OCI-LY1 (cell line): ENCODE measurements around the gene PPP1R1B.
A peak's percentile ranks its signal among the peaks of the same experiment; 100 is the strongest.

Experiments
- H2AFZ ChIP-seq: fragments of 200-600 bp; sonication (generic), shearing (Covaris generic); 2 replicates; pipeline ENCODE4 v1.6.0; 2014; ENCODE audit warnings: antibody characterized with exemption, mild to moderate bottlenecking, low read length
- H3F3A ChIP-seq: fragments of 200-600 bp; sonication (generic), shearing (Covaris generic); 2 replicates; pipeline ENCODE4 v1.6.0; 2014; ENCODE audit warnings: mild to moderate bottlenecking, antibody characterized with exemption, low read length, moderate library complexity; ENCODE audit not compliant: insufficient read depth
- H3K27ac ChIP-seq: fragments of 200-600 bp; sonication (generic); 2 replicates; pipeline ENCODE4 v1.5.1; 2014; ENCODE audit warnings: low read length, mixed run types, mild to moderate bottlenecking, low read depth; ENCODE audit not compliant: poor library complexity, severe bottlenecking
- H3K27me3 ChIP-seq: fragments of 200-600 bp; sonication (generic); 2 replicates; pipeline ENCODE4 v1.6.0; 2014; ENCODE audit warnings: antibody characterized with exemption, mild to moderate bottlenecking, low read length, moderate library complexity; ENCODE audit not compliant: insufficient read depth
- H3K36me3 ChIP-seq: fragments of 200-600 bp; sonication (generic); 2 replicates; pipeline ENCODE4 v1.6.1; 2014; ENCODE audit warnings: mild to moderate bottlenecking, antibody characterized with exemption, low read length, moderate library complexity, mixed read lengths; ENCODE audit not compliant: insufficient read depth
- H3K4me1 ChIP-seq: fragments of 200-600 bp; sonication (generic); 2 replicates; pipeline ENCODE4 v1.5.1; 2014; ENCODE audit warnings: mild to moderate bottlenecking, low read length, moderate library complexity; ENCODE audit not compliant: insufficient read depth, severe bottlenecking
- H3K4me2 ChIP-seq: fragments of 200-600 bp; sonication (generic), shearing (Covaris generic); 2 replicates; pipeline ENCODE4 v1.6.1; 2014; ENCODE audit warnings: low read length
- H3K4me3 ChIP-seq: fragments of 200-600 bp; sonication (generic); 2 replicates; pipeline ENCODE4 v1.5.1; 2014; ENCODE audit warnings: low read length, low read depth, mild to moderate bottlenecking, mixed read lengths; ENCODE audit not compliant: poor library complexity, severe bottlenecking
- H3K79me2 ChIP-seq: fragments of 200-600 bp; shearing (Covaris generic); 2 replicates; pipeline ENCODE4 v1.6.1; 2016; ENCODE audit warnings: mixed run types, low read length, mixed read lengths; ENCODE audit not compliant: insufficient read depth
- H3K9ac ChIP-seq: fragments of 200-600 bp; sonication (generic), shearing (Covaris generic); 2 replicates; pipeline ENCODE4 v1.6.1; 2014; ENCODE audit warnings: mild to moderate bottlenecking, low read length, mixed read lengths
- H3K9me2 ChIP-seq: fragments of 200-600 bp; sonication (generic), shearing (Covaris generic); 2 replicates; pipeline ENCODE4 v1.6.1; 2014; ENCODE audit warnings: low read depth, mild to moderate bottlenecking, low read length, mixed read lengths
- H3K9me3 ChIP-seq: fragments of 200-600 bp; shearing (Covaris generic); 2 replicates; pipeline ENCODE4 v1.6.1; 2014; ENCODE audit warnings: low read length, mixed read lengths
- H4K20me1 ChIP-seq: fragments of 200-600 bp; sonication (generic), shearing (Covaris generic); 2 replicates; pipeline ENCODE4 v1.6.0; 2016; ENCODE audit warnings: mild to moderate bottlenecking, low read length; ENCODE audit not compliant: insufficient read depth
- CTCF ChIP-seq: fragments of 200-600 bp; sonication (generic), shearing (Covaris generic); IDR thresholded peaks from 2 replicates; pipeline ENCODE4 v1.5.1; 2017; ENCODE audit warnings: mild to moderate bottlenecking, antibody characterized with exemption, low read length, moderate library complexity, mixed read lengths
- EZH2 ChIP-seq: fragments of 200-600 bp; sonication (generic), shearing (Covaris generic); IDR thresholded peaks from 2 replicates; pipeline ENCODE4 v1.8.0; 2017; ENCODE audit warnings: borderline replicate concordance, mixed run types, mild to moderate bottlenecking, antibody characterized with exemption, low read length, moderate library complexity, mixed read lengths

The PPP1R1B gene

DNA sequence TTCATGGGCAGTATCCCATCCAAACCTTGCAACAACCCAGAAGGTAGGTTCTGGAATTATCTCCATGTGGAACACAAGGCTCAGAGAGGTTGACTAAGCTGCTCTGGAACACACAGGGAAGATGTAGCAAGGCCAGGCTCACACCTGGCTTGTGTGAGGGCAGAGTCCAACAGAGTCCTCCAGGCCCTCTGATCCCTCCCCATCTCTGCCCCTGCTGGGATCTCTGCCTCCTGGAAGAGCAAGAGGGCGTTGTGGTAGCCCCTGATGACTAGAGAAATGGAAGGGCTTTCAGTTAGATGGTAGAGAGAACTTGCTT is 7.0 kb upstream of the PPP1R1B start:
- Histone ChIP-seq H3K4me1 (peaks cover 25% of the 10 kb centered on the region), H4K20me1 (no peaks in the 10 kb centered on the region), H3K27me3 (no peaks in the 10 kb centered on the region; the same call in 1 of the 2 replicates), H3K9me3 (no peaks in the 10 kb centered on the region), H3K4me3 (no peak overlapping the region), H3K9ac (no peak overlapping the region), H3K27ac (no peak overlapping the region), H3K9me2 (no peaks in the 10 kb centered on the region), H3K36me3 (no peaks in the 10 kb centered on the region), H2AFZ (no peak overlapping the region), H3K4me2 (no peak overlapping the region), H3K79me2 (no peaks in the 10 kb centered on the region), H3F3A (0 out of 2 replicates have a peak, but pooled peaks cover 2% of the 10 kb centered on the region)
- TF ChIP-seq CTCF (no peak), EZH2 (no peak)

GRCh38 chr17:39621523-39622379 is 5.0 kb upstream of the PPP1R1B start:
- H3K27ac ChIP-seq = peak overlapping the region; percentile 47
- peak overlapping the region; percentile 39; the same call in 1 of the 2 replicates for H3K9ac ChIP-seq
- H2AFZ ChIP-seq = peak overlapping the region; percentile 59; the same call in 1 of the 2 replicates

GRCh38 chr17:39622380-39623006 is 4.3 kb upstream of the PPP1R1B start:
- Histone ChIP-seq H3K4me3 (peak overlapping the region; percentile 43), H3K9me2 (no peaks in the 10 kb centered on the region), H3K9me3 (no peaks in the 10 kb centered on the region), H3K4me1 (peaks cover 20% of the 10 kb centered on the region), H3K27me3 (no peaks in the 10 kb centered on the region), H3F3A (0 out of 2 replicates have a peak, but pooled peaks cover 2% of the 10 kb centered on the region), H4K20me1 (no peaks in the 10 kb centered on the region), H3K4me2 (peak overlapping the region; percentile 60), H2AFZ (peak overlapping the region; percentile 59; the same call in 1 of the 2 replicates), H3K27ac (peak overlapping the region; percentile 47), H3K79me2 (no peaks in the 10 kb centered on the region), H3K9ac (peak overlapping the region; percentile 39; the same call in 1 of the 2 replicates), H3K36me3 (no peaks in the 10 kb centered on the region)
- TF ChIP-seq EZH2 = no peak
- no peak for TF ChIP-seq CTCF

More at GRCh38 chr17:39621523-39622379, 5.0 kb upstream of the PPP1R1B start:
- no peaks in the 10 kb centered on the region for H3K79me2 ChIP-seq
- peak overlapping the region; percentile 43 for H3K4me3 ChIP-seq
- peaks cover 25% of the 10 kb centered on the region for H3K4me1 ChIP-seq
- no peaks in the 10 kb centered on the region for H3K9me3 ChIP-seq
- no peaks in the 10 kb centered on the region for H4K20me1 ChIP-seq
- H3K36me3 ChIP-seq = no peaks in the 10 kb centered on the region
- no peaks in the 10 kb centered on the region for H3K9me2 ChIP-seq
- H3F3A ChIP-seq = 0 out of 2 replicates have a peak, but pooled peaks cover 2% of the 10 kb centered on the region
- no peaks in the 10 kb centered on the region for H3K27me3 ChIP-seq
- TF ChIP-seq EZH2 = no peak
- TF ChIP-seq CTCF = peak; percentile 100
- H3K4me2 ChIP-seq = peak overlapping the region; percentile 60
